ENCODE data around the gene SH3BP5L.

The SH3BP5L gene

DNA sequence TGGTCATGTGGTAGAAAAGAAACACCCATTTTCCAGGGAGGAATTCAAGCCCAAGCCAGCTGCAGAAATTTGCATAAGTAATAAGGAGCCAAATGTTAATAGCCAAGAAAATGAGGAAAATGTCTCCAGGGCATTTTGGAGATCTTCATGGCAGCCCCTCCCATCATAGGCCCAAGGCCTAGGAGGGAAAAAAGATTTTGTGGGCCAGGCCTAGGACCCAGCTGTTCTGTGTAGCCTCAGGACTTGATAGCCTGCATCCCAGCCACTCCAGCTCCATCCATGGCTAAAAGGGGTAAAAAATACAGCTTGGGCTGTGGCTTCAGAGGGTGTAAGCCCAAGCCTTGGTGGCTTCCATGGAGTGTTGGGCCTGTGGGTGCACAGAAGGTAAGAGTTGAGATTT is 48.7 kb downstream of the SH3BP5L start:
- DNase-seq (ENCODE audit: low read depth), result no peak

DNA sequence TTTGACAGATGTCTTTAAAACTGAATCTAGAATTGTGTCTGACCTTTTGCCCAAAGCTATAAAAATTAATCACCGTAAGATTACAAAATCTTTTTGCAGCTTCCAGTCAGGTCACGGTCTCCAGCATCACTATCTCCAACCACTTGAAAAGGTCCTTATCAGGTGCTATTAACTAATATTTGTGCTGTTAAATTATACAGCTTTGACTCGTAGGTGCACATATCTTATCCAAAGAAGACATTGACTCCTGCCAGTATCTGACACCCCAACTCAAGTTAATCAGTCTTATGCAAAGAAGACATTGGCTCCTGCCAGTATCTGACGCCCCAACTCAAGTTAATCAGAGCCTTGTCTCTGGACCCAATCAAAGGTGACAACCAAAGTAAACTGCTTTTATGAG is 50.3 kb downstream of the SH3BP5L start:
- DNase-seq (ENCODE audit: low read depth), result no peak

Data from GM04503 (cell line).